Suprapubic skin (tissue), 4 donors: ENCODE measurements around the gene GAS2L2. TPM values are rescaled to one million over a fixed set of nuclear protein-coding genes. Genes with fewer than 3 reads are reported as not detected.

Source experiments
- DNase-seq, 2 donors: peaks; one replicate each; pipeline ENCODE4 v3.0.0-alpha.2; 2019; ENCODE audit warnings: low spot score in 2 of 2
- H3K27ac ChIP-seq: fragments of 200-600 bp; sonication (generic); one replicate; pipeline ENCODE4 v1.5.1; 2019
- H3K27me3 ChIP-seq: fragments of 200-600 bp; sonication (generic); one replicate; pipeline ENCODE4 v1.5.1; 2019
- H3K36me3 ChIP-seq: fragments of 200-600 bp; sonication (generic); one replicate; pipeline ENCODE4 v1.5.1; 2019
- H3K4me1 ChIP-seq: fragments of 200-600 bp; sonication (generic); one replicate; pipeline ENCODE4 v1.5.1; 2019
- H3K4me3 ChIP-seq: fragments of 200-600 bp; sonication (generic); one replicate; pipeline ENCODE4 v1.5.1; 2019; ENCODE audit warnings: mild to moderate bottlenecking
- H3K9me3 ChIP-seq: fragments of 200-600 bp; sonication (generic); one replicate; pipeline ENCODE4 v1.5.1; 2019
- EP300 ChIP-seq: sonication (generic); formaldehyde crosslinking; IDR thresholded peaks from one replicate; pipeline ENCODE4 v1.6.1; 2017; ENCODE audit warnings: antibody characterized with exemption
- POLR2A ChIP-seq, 2 donors: fragments of 450-650 bp; IDR thresholded peaks; one replicate each; pipeline ENCODE4 v1.6.1; 2017; ENCODE audit warnings: antibody characterized with exemption in 2 of 2, mild to moderate bottlenecking in 2 of 2, moderate library complexity in 2 of 2
- POLR2AphosphoS5 ChIP-seq, 3 donors: sonication (generic); formaldehyde crosslinking; IDR thresholded peaks; one replicate each; pipeline ENCODE4 v1.6.1; 2017; ENCODE audit warnings: antibody characterized with exemption in 3 of 3
- WGBS: methylation state at CpG from one replicate; pipeline ENCODE4 v1.1.5; 2018; 5-methylcytosine and 5-hydroxymethylcytosine counted together
- total RNA-seq, 4 donors: library from RNA; depleted of rRNA; stranded (reverse); fragments of >200 nt; gene quantifications; one replicate each; pipeline ENCODE4 v1.1.0, GENCODE V29; 2016
- TF ChIP-seq, protein P1 (sequence below), 2 donors: fragments of 200-600 bp in 1 of 2; fragments of 450-650 bp in 1 of 2; sonication (generic) in 1 of 2; IDR thresholded peaks; one replicate each; pipeline ENCODE4 v1.5.1; 2016 to 2019; ENCODE audit warnings: antibody characterized with exemption in 2 of 2, mild to moderate bottlenecking in 1 of 2, moderate library complexity in 1 of 2

The GAS2L2 gene
- total RNA-seq, 4 donors from 2014 or later: 0.24 to 0.49 TPM; not detected in 2

DNA sequence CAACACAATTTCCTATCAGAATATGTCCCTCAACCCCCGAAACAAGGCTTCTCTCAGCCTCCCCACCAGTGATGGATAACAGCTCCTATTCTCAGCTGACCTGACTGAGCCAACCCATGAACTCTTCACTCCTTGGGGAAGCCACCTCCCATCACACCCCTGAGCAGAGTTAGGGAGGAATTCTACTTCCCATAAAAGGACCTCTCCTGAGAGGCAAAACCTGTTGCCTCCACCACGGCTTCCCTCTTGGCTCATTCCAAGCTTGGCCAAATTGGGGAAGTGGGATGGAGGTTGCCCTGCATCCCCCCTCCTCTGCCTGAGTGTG is 27.3 kb downstream of the GAS2L2 start:
- Histone ChIP-seq H3K4me1 (peaks cover 2% of the 10 kb centered on the region), H3K27me3 (no peaks in the 10 kb centered on the region), H3K4me3 (no peak overlapping the region), H3K36me3 (peaks cover 38% of the 10 kb centered on the region), H3K27ac (no peak overlapping the region), H3K9me3 (no peaks in the 10 kb centered on the region)
- no peak for DNase-seq
- WGBS: 87% methylated on average over 2 of the region's 2 CpGs
- TF ChIP-seq POLR2A (IDR thresholded peaks at IDR 0.05) (no peak), POLR2AphosphoS5 (IDR thresholded peaks at IDR 0.05) (no peak), EP300 (no peak)
- TF ChIP-seq, protein P1, sequence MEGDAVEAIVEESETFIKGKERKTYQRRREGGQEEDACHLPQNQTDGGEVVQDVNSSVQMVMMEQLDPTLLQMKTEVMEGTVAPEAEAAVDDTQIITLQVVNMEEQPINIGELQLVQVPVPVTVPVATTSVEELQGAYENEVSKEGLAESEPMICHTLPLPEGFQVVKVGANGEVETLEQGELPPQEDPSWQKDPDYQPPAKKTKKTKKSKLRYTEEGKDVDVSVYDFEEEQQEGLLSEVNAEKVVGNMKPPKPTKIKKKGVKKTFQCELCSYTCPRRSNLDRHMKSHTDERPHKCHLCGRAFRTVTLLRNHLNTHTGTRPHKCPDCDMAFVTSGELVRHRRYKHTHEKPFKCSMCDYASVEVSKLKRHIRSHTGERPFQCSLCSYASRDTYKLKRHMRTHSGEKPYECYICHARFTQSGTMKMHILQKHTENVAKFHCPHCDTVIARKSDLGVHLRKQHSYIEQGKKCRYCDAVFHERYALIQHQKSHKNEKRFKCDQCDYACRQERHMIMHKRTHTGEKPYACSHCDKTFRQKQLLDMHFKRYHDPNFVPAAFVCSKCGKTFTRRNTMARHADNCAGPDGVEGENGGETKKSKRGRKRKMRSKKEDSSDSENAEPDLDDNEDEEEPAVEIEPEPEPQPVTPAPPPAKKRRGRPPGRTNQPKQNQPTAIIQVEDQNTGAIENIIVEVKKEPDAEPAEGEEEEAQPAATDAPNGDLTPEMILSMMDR (IDR thresholded peaks at IDR 0.05): no peak

DNA sequence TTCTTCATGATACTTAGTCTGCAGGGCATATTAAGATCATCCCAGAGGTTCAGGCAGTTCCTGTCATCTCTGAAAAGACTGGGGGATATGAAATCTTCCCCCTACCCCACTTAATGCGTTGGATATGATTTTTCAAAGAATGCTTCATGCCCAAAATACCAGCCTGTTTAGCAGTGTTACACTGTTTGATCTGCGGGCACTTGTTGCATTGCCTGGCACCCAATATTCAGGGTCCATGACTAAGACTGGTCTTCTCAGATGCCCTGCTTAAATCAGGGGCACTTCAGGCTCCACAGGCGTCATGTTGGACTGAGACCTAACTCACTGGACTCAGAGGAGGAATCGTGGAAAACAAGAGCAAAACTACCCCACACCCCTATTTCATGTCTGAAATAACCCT is 28.0 kb downstream of the GAS2L2 start:
- no peak for DNase-seq
- 97% methylated on average over 4 of the region's 4 CpGs for WGBS
- no peak overlapping the region for H3K27ac ChIP-seq
- no peaks in the 10 kb centered on the region for H3K9me3 ChIP-seq
- no peaks in the 10 kb centered on the region for H3K4me1 ChIP-seq
- peaks cover 38% of the 10 kb centered on the region for H3K36me3 ChIP-seq
- no peaks in the 10 kb centered on the region for H3K27me3 ChIP-seq
- no peak for TF ChIP-seq POLR2A (IDR thresholded peaks at IDR 0.05)
- TF ChIP-seq, protein P1 (IDR thresholded peaks at IDR 0.05): no peak
- TF ChIP-seq EP300: no peak
- no peak for TF ChIP-seq POLR2AphosphoS5 (IDR thresholded peaks at IDR 0.05)
- no peak overlapping the region for H3K4me3 ChIP-seq

DNA sequence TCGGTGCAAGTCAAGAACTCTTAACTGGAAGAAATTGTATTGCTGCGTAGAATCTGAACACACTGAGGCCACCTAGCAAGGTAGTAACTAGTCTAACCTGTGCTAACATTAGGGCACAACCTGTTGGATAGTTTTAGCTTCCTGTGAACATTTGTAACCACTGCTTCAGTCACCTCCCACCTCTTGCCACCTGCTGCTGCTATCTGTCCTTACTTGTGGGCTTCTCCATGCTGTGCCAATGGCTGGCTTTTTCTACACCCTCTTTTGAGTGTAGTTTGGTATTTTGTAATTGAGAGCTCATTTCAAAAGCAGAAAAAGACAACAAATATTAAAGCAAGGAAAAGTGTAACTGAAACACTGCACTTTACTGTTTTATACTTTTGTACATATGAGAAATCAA is 29.3 kb downstream of the GAS2L2 start:
- Histone ChIP-seq H3K27me3 (no peaks in the 10 kb centered on the region), H3K36me3 (peaks cover 38% of the 10 kb centered on the region), H3K27ac (no peak overlapping the region), H3K4me3 (no peak overlapping the region), H3K4me1 (no peaks in the 10 kb centered on the region), H3K9me3 (no peaks in the 10 kb centered on the region)
- DNase-seq: no peak
- WGBS: 98% methylated on average over 2 of the region's 2 CpGs
- TF ChIP-seq POLR2A (IDR thresholded peaks at IDR 0.05) (no peak), POLR2AphosphoS5 (IDR thresholded peaks at IDR 0.05) (no peak), EP300 (no peak)
- TF ChIP-seq, protein P1 (IDR thresholded peaks at IDR 0.05): no peak

DNA sequence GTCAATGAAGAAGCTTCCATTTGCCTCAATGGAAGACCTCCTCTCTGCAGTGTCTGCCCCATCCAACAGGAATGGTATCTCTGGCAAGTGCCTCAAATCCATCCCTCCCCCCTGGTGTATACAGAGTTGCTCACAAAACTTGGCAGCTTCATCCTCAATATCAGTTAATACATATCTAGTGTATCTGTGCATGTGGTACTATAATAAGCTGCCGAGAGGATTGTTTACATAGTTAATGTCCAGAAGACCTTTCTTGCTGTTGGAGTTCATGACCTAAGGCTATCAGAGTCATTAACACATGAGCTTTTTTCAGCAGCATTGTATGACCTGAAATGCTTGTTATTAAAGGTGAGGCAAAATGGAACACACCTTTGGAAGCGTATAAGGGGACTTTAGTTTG is 35.6 kb downstream of the GAS2L2 start:
- TF ChIP-seq POLR2AphosphoS5 (IDR thresholded peaks at IDR 0.05) (no peak), POLR2A (IDR thresholded peaks at IDR 0.05) (no peak), EP300 (no peak)
- TF ChIP-seq, protein P1 (IDR thresholded peaks at IDR 0.05): no peak
- Histone ChIP-seq H3K27me3 (no peaks in the 10 kb centered on the region), H3K9me3 (no peaks in the 10 kb centered on the region), H3K36me3 (peaks cover 27% of the 10 kb centered on the region), H3K27ac (peak overlapping the region; percentile 43), H3K4me3 (no peak overlapping the region), H3K4me1 (peaks cover 9% of the 10 kb centered on the region)
- DNase-seq: no peak
- 72% methylated on average over 2 of the region's 2 CpGs for WGBS

DNA sequence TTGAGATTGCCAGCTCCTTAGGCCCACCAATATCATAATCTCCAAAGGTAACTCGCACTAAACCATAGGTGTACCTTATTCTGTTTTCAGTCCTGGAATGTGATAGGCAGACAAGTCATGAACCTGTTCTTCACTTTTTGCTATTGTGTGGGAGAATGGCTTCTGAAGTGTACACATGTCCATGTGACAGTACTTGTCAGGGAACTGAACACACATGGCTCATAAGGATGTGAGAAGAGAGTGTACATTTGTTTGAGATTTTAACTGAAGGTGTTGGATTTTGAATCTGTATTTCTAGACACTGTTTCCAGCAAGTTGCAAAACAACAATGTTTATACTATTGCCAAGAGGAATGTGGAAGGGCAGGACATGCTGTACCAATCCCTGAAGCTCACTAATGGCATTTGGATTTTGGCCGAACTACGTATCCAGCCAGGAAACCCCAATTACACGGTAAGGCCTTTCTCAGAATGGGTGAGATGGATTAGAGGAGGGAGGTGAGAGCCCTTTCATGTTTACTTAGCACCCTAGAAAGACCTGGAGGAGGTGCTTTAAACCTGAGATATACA is 36.1 kb downstream of the GAS2L2 start:
- Histone ChIP-seq H3K27me3 (no peaks in the 10 kb centered on the region), H3K4me3 (no peak overlapping the region), H3K4me1 (peaks cover 9% of the 10 kb centered on the region), H3K36me3 (peaks cover 29% of the 10 kb centered on the region), H3K27ac (peak overlapping the region; percentile 43), H3K9me3 (no peaks in the 10 kb centered on the region)
- TF ChIP-seq, protein P1 (IDR thresholded peaks at IDR 0.05): no peak
- TF ChIP-seq EP300: peak; percentile 90
- TF ChIP-seq POLR2AphosphoS5 (IDR thresholded peaks at IDR 0.05): peak in 1 of 3 donors; percentile 34
- no peak for DNase-seq
- WGBS: 73% methylated on average over 4 of the region's 4 CpGs
